CD4-positive, alpha-beta T cell treated with Interleukin-17A for 4 hours (primary cell): ENCODE data around the gene SPOCK2.

Experiments
- DNase-seq: peaks from one replicate; pipeline ENCODE4 v3.0.0-alpha.2; 2020; ENCODE audit warnings: mixed read lengths

The SPOCK2 gene

GRCh38 chr10:72068901-72069446 is 19.4 kb downstream of the SPOCK2 start:
- DNase-seq: no peak

GRCh38 chr10:72068126-72068765 is 20.1 kb downstream of the SPOCK2 start:
- no peak for DNase-seq

GRCh38 chr10:72067463-72068125 is 20.8 kb downstream of the SPOCK2 start:
- no peak for DNase-seq

GRCh38 chr10:72066318-72067284 is 21.8 kb downstream of the SPOCK2 start:
- DNase-seq: no peak

GRCh38 chr10:72065439-72066025 is 22.8 kb downstream of the SPOCK2 start:
- DNase-seq: no peak

GRCh38 chr10:72063703-72064391 is 24.5 kb downstream of the SPOCK2 start:
- DNase-seq: no peak

GRCh38 chr10:72062832-72063702 is 25.3 kb downstream of the SPOCK2 start:
- no peak for DNase-seq

- DNase-seq: no peak
Measured at GRCh38 chr10:72062382-72062781, 26.0 kb downstream of the SPOCK2 start.

GRCh38 chr10:72061930-72062329 is 26.4 kb downstream of the SPOCK2 start:
- DNase-seq: no peak

GRCh38 chr10:72061491-72061890 is 26.9 kb downstream of the SPOCK2 start:
- no peak for DNase-seq

GRCh38 chr10:72059843-72060822 is 28.2 kb downstream of the SPOCK2 start:
- DNase-seq: no peak

- DNase-seq: no peak
Measured at GRCh38 chr10:72058989-72059842, 29.1 kb downstream of the SPOCK2 start.

GRCh38 chr10:72058347-72058898 is 29.9 kb downstream of the SPOCK2 start:
- no peak for DNase-seq

- DNase-seq: no peak
Measured at GRCh38 chr10:72056932-72057751, 31.2 kb downstream of the SPOCK2 start.

GRCh38 chr10:72056113-72056512 is 32.2 kb downstream of the SPOCK2 start:
- DNase-seq: no peak

GRCh38 chr10:72053690-72054089 is 34.7 kb downstream of the SPOCK2 start:
- no peak for DNase-seq

GRCh38 chr10:72050873-72051272 is 37.5 kb downstream of the SPOCK2 start:
- DNase-seq: no peak
